Parathyroid adenoma (tissue), 2 donors: Measurements from ENCODE around the gene CLCF1.
A peak's percentile ranks its signal among the peaks of the same experiment; 100 is the strongest.
"Not testable (repeated sequence)": the region's sequence is repeated elsewhere in the genome, so short reads cannot be mapped to it uniquely, and the experiment has no call there.

Experiments
- H2AFZ ChIP-seq: fragments of 300-600 bp; sonication (generic); one replicate; pipeline ENCODE4 v1.7.0; 2017; ENCODE audit warnings: antibody characterized with exemption, mild to moderate bottlenecking
- H3K27ac ChIP-seq: fragments of 300-600 bp; sonication (generic); one replicate; pipeline ENCODE4 v1.7.0; 2017
- H3K27me3 ChIP-seq: fragments of 300-600 bp; sonication (generic); one replicate; pipeline ENCODE4 v1.7.0; 2017; ENCODE audit warnings: low read length; ENCODE audit not compliant: control insufficient read depth, insufficient read depth
- H3K36me3 ChIP-seq: fragments of 300-600 bp; sonication (generic); one replicate; pipeline ENCODE4 v1.7.0; 2017; ENCODE audit warnings: low read length; ENCODE audit not compliant: control insufficient read depth, insufficient read depth
- H3K4me1 ChIP-seq: fragments of 300-600 bp; sonication (generic); one replicate; pipeline ENCODE4 v1.7.0; 2017; ENCODE audit warnings: control low read depth
- H3K4me2 ChIP-seq: fragments of 300-600 bp; sonication (generic); one replicate; pipeline ENCODE4 v1.7.0; 2017; ENCODE audit warnings: low read length
- H3K4me3 ChIP-seq: fragments of 300-600 bp; sonication (generic); one replicate; pipeline ENCODE4 v1.7.0; 2017; ENCODE audit warnings: low read depth, low read length
- H3K79me2 ChIP-seq: fragments of 300-600 bp; sonication (generic); one replicate; pipeline ENCODE4 v1.7.0; 2017; ENCODE audit warnings: control low read depth
- H3K9ac ChIP-seq: fragments of 300-600 bp; sonication (generic); one replicate; pipeline ENCODE4 v1.7.0; 2017; ENCODE audit warnings: mild to moderate bottlenecking
- H3K9me3 ChIP-seq: fragments of 300-600 bp; sonication (generic); one replicate; pipeline ENCODE4 v1.7.0; 2017; ENCODE audit warnings: low read length; ENCODE audit not compliant: control insufficient read depth
- TF ChIP-seq, protein P1 (sequence below): fragments of 300-600 bp; sonication (generic); IDR thresholded peaks from one replicate; pipeline ENCODE4 v1.7.0; 2017; ENCODE audit warnings: antibody characterized with exemption, mild to moderate bottlenecking
- donor health status: primary hyperparathyroidism.

Gene CLCF1

DNA sequence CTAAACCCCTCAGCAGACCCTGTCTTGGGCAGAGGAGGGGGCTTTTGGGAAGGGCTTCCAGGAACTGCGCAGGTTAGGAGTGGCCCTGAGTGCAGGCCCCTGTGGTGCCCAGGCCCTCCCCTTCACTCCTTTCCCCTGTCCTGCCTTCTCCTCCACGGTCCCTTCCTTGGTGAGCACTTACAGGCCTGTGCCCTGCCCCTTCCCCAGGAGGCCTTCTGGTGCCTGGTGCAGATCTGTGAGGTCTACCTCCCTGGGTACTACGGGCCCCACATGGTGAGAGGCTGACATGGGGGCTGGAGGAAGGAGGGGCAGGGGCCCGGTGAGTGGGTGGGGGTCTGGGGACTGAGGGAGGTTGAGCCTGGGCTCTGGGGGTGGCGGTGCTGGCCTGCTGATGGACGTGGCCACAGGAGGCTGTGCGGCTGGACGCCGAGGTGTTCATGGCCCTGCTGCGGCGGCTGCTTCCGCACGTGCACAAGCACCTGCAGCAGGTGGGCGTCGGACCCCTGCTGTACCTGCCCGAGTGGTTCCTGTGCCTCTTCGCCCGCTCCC, 33.1 kb upstream of the CLCF1 start:
- Histone ChIP-seq H3K4me3 (no peak overlapping the region), H3K27ac (no peak overlapping the region), H3K9ac (no peak overlapping the region), H3K36me3 (no peaks in the 10 kb centered on the region), H3K9me3 (no peaks in the 10 kb centered on the region), H3K79me2 (no peaks in the 10 kb centered on the region), H2AFZ (no peak overlapping the region), H3K4me2 (no peak overlapping the region), H3K4me1 (no peaks in the 10 kb centered on the region), H3K27me3 (no peaks in the 10 kb centered on the region)
- TF ChIP-seq, protein P1, sequence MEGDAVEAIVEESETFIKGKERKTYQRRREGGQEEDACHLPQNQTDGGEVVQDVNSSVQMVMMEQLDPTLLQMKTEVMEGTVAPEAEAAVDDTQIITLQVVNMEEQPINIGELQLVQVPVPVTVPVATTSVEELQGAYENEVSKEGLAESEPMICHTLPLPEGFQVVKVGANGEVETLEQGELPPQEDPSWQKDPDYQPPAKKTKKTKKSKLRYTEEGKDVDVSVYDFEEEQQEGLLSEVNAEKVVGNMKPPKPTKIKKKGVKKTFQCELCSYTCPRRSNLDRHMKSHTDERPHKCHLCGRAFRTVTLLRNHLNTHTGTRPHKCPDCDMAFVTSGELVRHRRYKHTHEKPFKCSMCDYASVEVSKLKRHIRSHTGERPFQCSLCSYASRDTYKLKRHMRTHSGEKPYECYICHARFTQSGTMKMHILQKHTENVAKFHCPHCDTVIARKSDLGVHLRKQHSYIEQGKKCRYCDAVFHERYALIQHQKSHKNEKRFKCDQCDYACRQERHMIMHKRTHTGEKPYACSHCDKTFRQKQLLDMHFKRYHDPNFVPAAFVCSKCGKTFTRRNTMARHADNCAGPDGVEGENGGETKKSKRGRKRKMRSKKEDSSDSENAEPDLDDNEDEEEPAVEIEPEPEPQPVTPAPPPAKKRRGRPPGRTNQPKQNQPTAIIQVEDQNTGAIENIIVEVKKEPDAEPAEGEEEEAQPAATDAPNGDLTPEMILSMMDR, result no peak

DNA sequence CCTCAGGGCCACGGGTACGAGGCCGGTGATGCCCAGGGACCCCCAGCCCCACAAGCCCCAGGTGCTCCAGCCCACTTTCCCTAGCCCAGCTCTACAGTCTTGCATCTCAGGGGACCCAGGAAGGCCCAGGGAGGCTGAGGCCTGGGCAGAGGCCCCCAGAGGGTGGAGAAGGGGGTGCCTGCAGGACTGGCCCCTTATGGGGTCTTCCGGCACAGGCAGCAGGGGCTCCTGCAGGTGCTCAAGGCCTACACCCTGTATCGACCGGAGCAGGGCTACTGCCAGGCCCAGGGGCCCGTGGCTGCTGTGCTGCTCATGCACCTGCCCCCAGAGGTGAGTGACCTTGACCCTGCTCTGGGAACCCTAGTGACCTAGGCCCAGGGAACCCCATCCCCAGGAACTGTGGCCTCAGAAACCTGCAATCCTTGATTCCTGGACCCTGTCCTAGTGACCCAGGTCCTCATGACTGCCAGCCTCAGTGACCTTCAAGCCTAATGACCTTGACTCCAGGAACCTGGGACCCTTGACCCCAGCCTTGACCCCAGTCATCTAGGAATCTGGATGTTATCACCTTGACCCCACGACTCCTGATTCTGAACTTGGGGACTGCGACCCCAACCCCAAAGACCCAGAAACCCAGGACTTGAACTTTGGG, 32.4 kb upstream of the CLCF1 start:
- H3K27ac ChIP-seq, result no peak overlapping the region
- H3K4me3 ChIP-seq, result no peak overlapping the region

DNA sequence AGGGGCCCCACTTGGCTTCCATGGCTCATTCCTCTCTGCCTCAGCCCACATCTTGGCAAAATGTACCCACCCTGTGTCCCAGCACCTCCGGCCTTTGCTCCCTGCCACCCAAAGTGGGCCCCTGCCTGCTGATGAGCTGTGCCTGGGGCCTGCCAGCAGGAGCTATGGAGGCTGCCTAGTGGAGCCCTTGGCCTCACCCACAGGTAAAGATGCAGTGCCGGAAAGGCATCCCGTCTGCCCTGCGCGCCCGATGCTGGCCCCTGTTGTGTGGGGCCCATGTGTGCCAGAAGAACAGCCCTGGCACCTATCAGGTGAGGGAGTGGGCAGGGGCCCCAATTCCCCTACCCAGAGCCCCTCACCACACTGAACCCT, 31.8 kb upstream of the CLCF1 start:
- H3K9me3 ChIP-seq, result no peaks in the 10 kb centered on the region
- H3K27me3 ChIP-seq, result no peaks in the 10 kb centered on the region
- H3K4me3 ChIP-seq, result no peak overlapping the region
- no peaks in the 10 kb centered on the region for H3K36me3 ChIP-seq
- TF ChIP-seq, protein P1, result no peak
- no peaks in the 10 kb centered on the region for H3K4me1 ChIP-seq
- no peaks in the 10 kb centered on the region for H3K79me2 ChIP-seq
- no peak overlapping the region for H2AFZ ChIP-seq
- H3K27ac ChIP-seq, result no peak overlapping the region
- H3K9ac ChIP-seq, result no peak overlapping the region
- no peak overlapping the region for H3K4me2 ChIP-seq

More for the DNA sequence above, 32.4 kb upstream of the CLCF1 start:
- Histone ChIP-seq H3K9me3 (no peaks in the 10 kb centered on the region), H3K79me2 (no peaks in the 10 kb centered on the region), H3K36me3 (no peaks in the 10 kb centered on the region), H3K9ac (no peak overlapping the region), H3K4me2 (no peak overlapping the region), H3K27me3 (no peaks in the 10 kb centered on the region), H2AFZ (no peak overlapping the region), H3K4me1 (no peaks in the 10 kb centered on the region)
- TF ChIP-seq, protein P1, result no peak

DNA sequence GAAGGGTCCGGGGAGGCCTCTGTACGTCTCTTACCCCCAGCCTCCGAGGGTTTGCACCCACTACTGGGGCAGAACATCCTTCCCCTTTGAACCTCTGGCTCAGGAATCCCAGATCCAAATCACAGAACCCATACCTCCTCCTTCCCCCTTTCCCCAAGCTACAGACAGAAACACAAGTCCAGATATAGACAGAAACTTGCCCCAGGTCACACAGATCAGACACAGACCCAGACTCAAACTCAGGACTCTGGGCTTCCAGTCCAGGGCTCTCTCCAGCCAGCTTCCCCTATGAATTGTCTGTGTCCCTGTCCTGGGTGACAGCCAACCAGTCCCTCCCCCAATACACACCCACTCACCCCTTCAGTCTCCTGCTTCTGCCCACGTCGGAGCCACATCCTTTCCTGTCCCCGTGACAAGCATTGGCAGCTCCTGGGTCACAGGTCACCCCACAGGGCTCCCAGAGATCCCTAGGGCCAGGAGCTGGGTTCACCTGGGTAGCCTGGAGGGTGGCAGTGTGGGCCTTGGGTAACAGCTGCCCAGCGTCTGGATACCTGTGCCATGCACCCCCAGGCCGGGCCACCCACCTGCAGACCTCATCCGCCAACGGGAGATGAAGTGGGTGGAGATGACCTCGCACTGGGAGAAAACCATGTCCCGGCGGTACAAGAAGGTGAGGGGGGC, 31.3 kb upstream of the CLCF1 start:
- Histone ChIP-seq H3K79me2 (no peaks in the 10 kb centered on the region), H3K36me3 (no peaks in the 10 kb centered on the region), H3K27ac (no peak overlapping the region), H2AFZ (no peak overlapping the region), H3K4me3 (no peak overlapping the region), H3K4me2 (no peak overlapping the region), H3K27me3 (no peaks in the 10 kb centered on the region), H3K9me3 (no peaks in the 10 kb centered on the region), H3K4me1 (no peaks in the 10 kb centered on the region), H3K9ac (no peak overlapping the region)
- TF ChIP-seq, protein P1, result no peak

DNA sequence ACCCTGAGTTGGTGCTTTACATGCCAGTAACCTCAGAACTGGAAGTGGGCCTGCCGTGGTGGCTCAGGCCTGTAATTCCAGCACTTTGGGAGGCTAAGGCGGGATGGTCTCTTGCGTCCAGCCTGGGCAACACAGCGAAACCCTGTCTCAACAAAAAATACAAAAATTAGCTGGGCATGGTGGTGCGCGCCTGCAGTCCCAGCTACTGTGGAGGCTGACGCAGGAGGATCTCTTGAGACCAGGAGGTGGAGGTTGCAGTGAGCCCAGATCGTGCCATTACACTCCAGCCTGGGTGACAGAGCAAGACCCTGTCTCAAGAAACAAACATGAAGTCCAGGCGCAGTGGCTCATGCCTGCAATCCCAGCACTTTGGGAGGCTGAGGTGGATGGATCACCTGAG, 29.7 kb upstream of the CLCF1 start:
- not testable (repeated sequence) for H3K79me2 ChIP-seq, H3K4me2 ChIP-seq, H3K9ac ChIP-seq, H3K4me1 ChIP-seq, H3K27me3 ChIP-seq, H3K36me3 ChIP-seq, H3K9me3 ChIP-seq, H3K4me3 ChIP-seq, H2AFZ ChIP-seq, H3K27ac ChIP-seq

DNA sequence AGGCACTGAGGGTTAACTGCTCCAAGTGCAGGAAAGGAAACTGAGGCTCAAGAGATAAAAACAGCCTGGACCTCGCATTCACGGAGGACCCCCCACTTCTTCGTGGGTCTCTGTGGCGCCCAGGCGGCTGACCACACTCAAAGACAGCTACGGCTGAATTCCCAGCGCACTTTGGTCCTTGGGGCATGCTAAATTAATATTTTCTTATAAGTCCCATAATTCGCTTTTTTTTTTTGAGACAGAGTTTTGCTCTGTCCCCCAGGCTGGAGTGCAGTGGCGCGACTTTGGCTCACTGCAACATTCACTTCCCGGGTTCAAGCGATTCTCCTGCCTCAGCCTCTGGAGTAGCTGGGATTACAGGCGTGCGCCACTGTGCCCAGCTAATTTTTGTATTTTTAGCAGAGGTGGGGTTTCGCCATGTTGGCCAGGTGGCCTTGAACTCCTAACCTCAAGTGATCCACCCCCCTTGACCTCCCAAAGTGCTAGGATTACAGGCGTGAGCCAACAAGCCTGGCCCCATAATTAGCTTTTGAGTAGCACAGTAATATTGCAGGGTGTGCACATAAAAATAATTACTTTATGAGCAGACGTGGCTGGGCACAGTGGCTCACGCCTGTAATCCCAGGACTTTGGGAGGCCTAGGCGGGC, 28.9 kb upstream of the CLCF1 start:
- not testable (repeated sequence) for H3K79me2 ChIP-seq, H3K9me3 ChIP-seq, H3K9ac ChIP-seq, H3K4me1 ChIP-seq, H3K36me3 ChIP-seq, H3K27me3 ChIP-seq
- Histone ChIP-seq H3K4me2 (peak overlapping the region; percentile 67), H3K4me3 (peak overlapping the region; percentile 37), H2AFZ (peak overlapping the region; percentile 73), H3K27ac (peak overlapping the region; percentile 57)
